T follicular helper cell (primary cell): ENCODE data around the gene CPD.
"Not testable (repeated sequence)": the region's sequence is repeated elsewhere in the genome, so short reads cannot be mapped to it uniquely, and the experiment has no call there.

Source experiments
- DNase-seq: peaks from one replicate; pipeline ENCODE4 v3.0.0-alpha.2; 2020; ENCODE audit warnings: low read depth
- total RNA-seq, 2 experiments: gene quantifications; one replicate each; lab custom pipeline; 2026; lab: John Stamatoyannopoulos, UW

The CPD gene
- total RNA-seq, result 104 to 256 reads per million in 2 experiments

GRCh38 chr17:30378825-30379302 lies at the start of gene CPD:
Gene CPD (plus strand): TSS chr17:30378927. CDS start chr17:30378981, 54 bp downstream.
- peak; percentile 95 for DNase-seq

- peak; percentile 35 for DNase-seq
Measured at GRCh38 chr17:30332057-30332542, 46.6 kb upstream of the CPD start.

- no peak for DNase-seq
Measured at GRCh38 chr17:30333503-30334360, 45.0 kb upstream of the CPD start, which contains the start of gene TMIGD1. Gene TMIGD1 (minus strand): TSS chr17:30334057. CDS start chr17:30332133, 1,924 bp downstream.

- no peak for DNase-seq
Measured at GRCh38 chr17:30334421-30334820, 44.3 kb upstream of the CPD start.

GRCh38 chr17:30336369-30337171 lies 42.2 kb upstream of the CPD start:
- DNase-seq, result peak; percentile 44

- DNase-seq, result no peak
Measured at GRCh38 chr17:30337393-30337999, 41.2 kb upstream of the CPD start.

- DNase-seq, result no peak
Measured at GRCh38 chr17:30339086-30339485, 39.6 kb upstream of the CPD start.

- DNase-seq, result no peak
Measured at GRCh38 chr17:30340801-30341356, 37.8 kb upstream of the CPD start.

- DNase-seq, result no peak
Measured at GRCh38 chr17:30341703-30342249, 37.0 kb upstream of the CPD start.

- DNase-seq, result not testable (repeated sequence)
Measured at GRCh38 chr17:30343244-30343643, 35.5 kb upstream of the CPD start.

- no peak for DNase-seq
Measured at GRCh38 chr17:30343796-30344195, 34.9 kb upstream of the CPD start.

- DNase-seq, result no peak
Measured at GRCh38 chr17:30344283-30345088, 34.2 kb upstream of the CPD start.

- no peak for DNase-seq
Measured at GRCh38 chr17:30345089-30345433, 33.7 kb upstream of the CPD start.

- DNase-seq, result no peak
Measured at GRCh38 chr17:30345527-30346075, 33.1 kb upstream of the CPD start.

GRCh38 chr17:30346221-30346795 lies 32.4 kb upstream of the CPD start:
- DNase-seq, result no peak

- DNase-seq, result no peak
Measured at GRCh38 chr17:30347488-30347887, 31.2 kb upstream of the CPD start.

- no peak for DNase-seq
Measured at GRCh38 chr17:30349252-30349651, 29.5 kb upstream of the CPD start.

GRCh38 chr17:30351263-30351662 lies 27.5 kb upstream of the CPD start:
- not testable (repeated sequence) for DNase-seq

GRCh38 chr17:30351735-30352134 lies 27.0 kb upstream of the CPD start:
- DNase-seq, result no peak

GRCh38 chr17:30352240-30352814 lies 26.4 kb upstream of the CPD start:
- DNase-seq, result no peak
